GM12878 (cell line): ENCODE data around the gene PDIA5.

Experiments
- CBFB ChIP-seq: IDR thresholded peaks from 2 replicates; pipeline ENCODE4 v1.6.1; 2016; ENCODE audit warnings: antibody characterized with exemption, low read depth
- CTCF ChIP-seq, 3 experiments: IDR thresholded peaks in 2 of 3; conservative IDR thresholded peaks in 1 of 3; 2 replicates each; pipeline ENCODE4 v1.5.1; 2011; ENCODE audit warnings: low read depth in 3 of 3, low read length in 3 of 3, mild to moderate bottlenecking in 3 of 3, control low read depth in 2 of 3, moderate library complexity in 2 of 3, inconsistent platforms in 1 of 3, mixed read lengths in 1 of 3; ENCODE audit not compliant: control insufficient read depth in 2 of 3, insufficient read depth in 1 of 3; ENCODE audit errors: extremely low read depth in 1 of 3
- EZH2 ChIP-seq: IDR thresholded peaks from 2 replicates; pipeline ENCODE4 v1.6.1; 2012; ENCODE audit warnings: low read depth, mild to moderate bottlenecking, control low read depth, inconsistent platforms, low read length, borderline replicate concordance; ENCODE audit not compliant: control insufficient read depth
- KAT2A ChIP-seq: conservative IDR thresholded peaks from 2 replicates; pipeline ENCODE4 v1.6.1; 2011; ENCODE audit warnings: low read depth, low read length; ENCODE audit not compliant: control insufficient read depth
- SIN3A ChIP-seq: IDR thresholded peaks from 2 replicates; pipeline ENCODE4 v1.6.1; 2012; ENCODE audit warnings: low read depth, low read length, improper control_type of control experiment
- SRF ChIP-seq, 2 experiments: IDR thresholded peaks; 2 replicates each; pipeline ENCODE4 v1.6.1; 2011; ENCODE audit warnings: low read depth in 2 of 2, low read length in 2 of 2, mild to moderate bottlenecking in 1 of 2, moderate library complexity in 1 of 2

- TF ChIP-seq SRF (IDR thresholded peaks at IDR 0.05; ENCODE audit: low read depth in 2 of 2, low read length in 2 of 2), result no peak
- no peak for TF ChIP-seq KAT2A
- no peak for TF ChIP-seq CBFB
- no peak for TF ChIP-seq EZH2
- no peak for TF ChIP-seq CTCF (IDR thresholded peaks at IDR 0.05 in 2 of 3, conservative IDR thresholded peaks at IDR 0.05 in 1 of 3; ENCODE audit: control insufficient read depth in 2 of 3, extremely low read depth in 1 of 3, insufficient read depth in 1 of 3, low read depth in 3 of 3, low read length in 3 of 3)
- TF ChIP-seq SIN3A, result no peak
These were observed 96.3 kb downstream of the PDIA5 start for GRCh38 chr3:123163141-123163540.
